Pancreas (tissue), 10 donors: ENCODE data around the gene CYP39A1. TPM values are rescaled to one million over a fixed set of nuclear protein-coding genes. Genes with fewer than 3 reads are reported as not detected.

Experiments
- ATAC-seq, 4 donors: fragments of 200-7000 bp; cut with Tn5 transposase; one replicate each; pipeline versions ENCODE4 v1.8.0 to v1.9.1; 2020; ENCODE audit warnings: mild to moderate bottlenecking in 4 of 4, moderate library complexity in 4 of 4
- DNase-seq, 6 donors: peaks; one replicate each; pipeline ENCODE4 v3.0.0-alpha.2; 2020
- FAIRE-seq: peaks from 2 replicates; lab custom pipeline; 2012; peaks lifted over from hg19 to GRCh38; lab: Jason Lieb, UNC
- H3K27ac ChIP-seq, 4 donors: fragments of 200-600 bp; sonication (generic); 1 replicate in 3 of 4; 2 replicates in 1 of 4; pipeline versions ENCODE4 v1.5.0 to v1.8.0; 2020
- H3K27me3 ChIP-seq, 4 donors: fragments of 200-600 bp; one replicate each; pipeline ENCODE4 v1.8.0; 2021
- H3K36me3 ChIP-seq, 3 donors: fragments of 200-600 bp; sonication (generic) in 1 of 3; one replicate each; pipeline versions ENCODE4 v1.5.0 to v1.8.0; 2020 to 2021
- H3K4me1 ChIP-seq, 3 donors: fragments of 200-600 bp; one replicate each; pipeline ENCODE4 v1.8.0; 2021
- H3K4me3 ChIP-seq, 4 donors: fragments of 200-600 bp; sonication (generic) in 2 of 4; one replicate each; pipeline versions ENCODE4 v1.5.0 to v1.8.0; 2020 to 2021
- H3K9me3 ChIP-seq, 4 donors: fragments of 200-600 bp; one replicate each; pipeline ENCODE4 v1.8.0; 2021
- WGBS, 2 donors: extraction: QIAGEN DNeasy Blood & Tissue Kit; methylation state at CpG; one replicate each; pipeline ENCODE4 v1.1.7; 2013; 5-methylcytosine and 5-hydroxymethylcytosine counted together
- intact Hi-C, 3 donors: fragments of 100-400 bp; cut with DNase I; formaldehyde crosslinking; loops; one replicate each; pipeline versions ENCODE4 v1.11.1 to v1.14.2; 2022
- polyA plus RNA-seq, 2 donors: library from polyadenylated mRNA; stranded (reverse); fragments of 200-250 nt; gene quantifications; one replicate each; pipeline ENCODE4 v1.2.3, GENCODE V29; 2013
- total RNA-seq, 6 donors: library from RNA; stranded (reverse); fragmentation: NEBNext Ultra II Directional in 4 of 6; extraction: Animal tissue kit (Norgen Biotek cat#: 25700) in 4 of 6; gene quantifications; one replicate each; pipeline versions ENCODE4 v1.2.1 to v1.2.4, GENCODE V29; 2021 to 2023
- TF ChIP-seq, protein P1 (sequence below), 4 donors: fragments of 200-600 bp; sonication (generic) in 3 of 4; IDR thresholded peaks; one replicate each; pipeline versions ENCODE4 v1.5.0 to v1.8.0; 2021; ENCODE audit warnings: antibody characterized with exemption in 4 of 4
- donor health status: healthy with polysubstance abuse.
- donor health status: DM: no; HTN: no; CAD: no; lungs with moderate emphysema.
- donor health status: DM: no; HTN: no; CAD: no.
- donor health status: control.
- donor health status: control.
- donor health status: Bipolar disorder and iron deficiency.
- donor health status: DM: yes; HTN: yes; CAD: no.
- donor health status: DM: no; HTN: no; CAD: no.
- donor health status: DM: no; HTN: no; CAD: no.
- donor health status: DM: yes; HTN: yes; CAD: no.

Gene CYP39A1
- total and polyA plus RNA-seq, 8 donors = 1.3 to 7.8 (median 3.4) TPM

DNA sequence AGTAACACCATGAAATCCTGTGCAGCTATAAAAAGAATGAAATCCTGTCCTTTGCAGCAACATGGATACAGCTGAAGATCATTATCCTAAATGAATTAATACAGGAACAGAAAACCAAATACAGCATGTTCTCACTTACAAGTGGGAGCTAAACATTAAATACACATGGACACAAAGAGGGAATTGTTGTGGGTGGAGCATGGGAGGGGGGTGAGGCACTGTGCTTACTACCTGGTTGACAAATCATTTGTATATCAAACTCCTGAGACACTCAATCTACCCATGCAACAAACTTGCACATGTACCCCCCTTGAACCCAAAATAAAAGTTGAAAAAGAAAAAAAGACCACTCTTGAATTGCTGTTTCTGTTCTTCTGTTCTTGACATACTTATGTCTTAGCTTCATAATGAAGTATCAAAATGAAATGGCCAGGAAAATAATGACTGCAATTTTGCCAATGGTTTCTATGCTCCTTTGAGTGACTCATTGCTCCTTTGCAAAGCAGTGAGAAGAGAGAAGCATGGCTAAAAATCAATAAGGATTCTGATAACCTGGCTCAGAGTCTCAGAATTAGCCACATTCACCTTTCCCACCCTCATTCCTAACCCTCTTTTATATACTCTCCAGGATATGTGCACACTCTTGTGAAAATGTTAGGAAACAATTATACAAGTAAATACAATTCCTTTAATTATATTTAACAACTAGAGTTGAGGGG lies 71.0 kb downstream of the CYP39A1 start:
- Histone ChIP-seq H3K27ac (no peak overlapping the region), H3K4me3 (no peak overlapping the region), H3K36me3 (no peaks in the 10 kb centered on the region), H3K4me1 (peaks cover 0 to 3% (median 0%) of the 10 kb centered on the region in 3 donors), H3K9me3 (no peaks in the 10 kb centered on the region), H3K27me3 (no peaks in the 10 kb centered on the region)
- FAIRE-seq = no peak
- TF ChIP-seq, protein P1, sequence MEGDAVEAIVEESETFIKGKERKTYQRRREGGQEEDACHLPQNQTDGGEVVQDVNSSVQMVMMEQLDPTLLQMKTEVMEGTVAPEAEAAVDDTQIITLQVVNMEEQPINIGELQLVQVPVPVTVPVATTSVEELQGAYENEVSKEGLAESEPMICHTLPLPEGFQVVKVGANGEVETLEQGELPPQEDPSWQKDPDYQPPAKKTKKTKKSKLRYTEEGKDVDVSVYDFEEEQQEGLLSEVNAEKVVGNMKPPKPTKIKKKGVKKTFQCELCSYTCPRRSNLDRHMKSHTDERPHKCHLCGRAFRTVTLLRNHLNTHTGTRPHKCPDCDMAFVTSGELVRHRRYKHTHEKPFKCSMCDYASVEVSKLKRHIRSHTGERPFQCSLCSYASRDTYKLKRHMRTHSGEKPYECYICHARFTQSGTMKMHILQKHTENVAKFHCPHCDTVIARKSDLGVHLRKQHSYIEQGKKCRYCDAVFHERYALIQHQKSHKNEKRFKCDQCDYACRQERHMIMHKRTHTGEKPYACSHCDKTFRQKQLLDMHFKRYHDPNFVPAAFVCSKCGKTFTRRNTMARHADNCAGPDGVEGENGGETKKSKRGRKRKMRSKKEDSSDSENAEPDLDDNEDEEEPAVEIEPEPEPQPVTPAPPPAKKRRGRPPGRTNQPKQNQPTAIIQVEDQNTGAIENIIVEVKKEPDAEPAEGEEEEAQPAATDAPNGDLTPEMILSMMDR (IDR thresholded peaks at IDR 0.05) = no peak
- intact Hi-C loops = no loop called here
- DNase-seq = peak in 1 of 6 donors; percentile 15
- ATAC-seq = peak; percentile 52 to 63 (median 58)

DNA sequence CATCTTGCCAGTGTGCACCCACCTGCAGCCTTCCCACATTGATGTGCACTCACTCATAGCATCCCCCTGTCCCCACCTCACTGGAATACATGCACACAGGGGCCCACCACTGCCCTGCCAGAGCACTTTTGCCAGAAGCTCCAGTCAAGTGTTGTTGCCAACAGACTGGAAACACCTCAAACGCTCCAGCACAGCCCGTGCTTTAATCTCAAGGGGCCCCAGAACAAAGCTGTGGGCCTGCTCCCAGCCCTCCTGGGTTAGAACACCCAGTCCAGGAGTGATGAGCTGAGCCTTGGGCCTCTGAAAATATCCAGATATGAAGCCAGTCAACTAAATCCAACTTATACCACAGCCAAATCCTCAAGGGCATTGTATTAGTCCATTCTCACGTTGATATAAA lies 77.1 kb downstream of the CYP39A1 start:
- no peak overlapping the region for H3K27ac ChIP-seq
- TF ChIP-seq, protein P1 (IDR thresholded peaks at IDR 0.05) = no peak
- no peaks in the 10 kb centered on the region for H3K27me3 ChIP-seq
- no peaks in the 10 kb centered on the region for H3K36me3 ChIP-seq
- H3K4me1 ChIP-seq = no peaks in the 10 kb centered on the region
- no peak overlapping the region for H3K4me3 ChIP-seq
- DNase-seq = no peak
- WGBS, 2 donors = 92 to 94% methylated on average over 3 of the region's 3 CpGs
- ATAC-seq = no peak
- FAIRE-seq = no peak
- H3K9me3 ChIP-seq = no peaks in the 10 kb centered on the region
- intact Hi-C loops = no loop called here

DNA sequence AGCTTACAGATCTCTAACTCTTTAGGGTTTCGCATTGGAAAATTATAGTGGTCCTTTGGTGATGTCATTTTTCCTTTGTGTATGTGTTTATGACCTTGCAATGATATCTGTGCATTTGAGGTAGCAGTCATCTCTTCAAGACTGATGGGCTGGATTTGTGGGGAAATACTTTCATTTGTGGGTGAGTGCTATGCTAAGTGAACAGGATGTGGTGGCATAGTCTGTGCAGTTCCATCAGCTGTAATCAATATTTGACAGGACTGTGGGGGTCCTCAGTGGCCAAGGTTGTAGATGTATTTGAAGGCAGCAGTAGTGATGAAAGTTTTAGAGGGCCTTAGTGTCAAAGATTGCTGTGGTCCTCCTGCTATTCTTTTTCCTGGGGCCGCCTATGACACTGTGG lies 79.5 kb downstream of the CYP39A1 start:
- intact Hi-C loops = no loop called here
- TF ChIP-seq, protein P1 (IDR thresholded peaks at IDR 0.05) = no peak
- Histone ChIP-seq H3K4me3 (no peak overlapping the region), H3K36me3 (no peaks in the 10 kb centered on the region), H3K27ac (no peak overlapping the region), H3K27me3 (no peaks in the 10 kb centered on the region), H3K9me3 (no peaks in the 10 kb centered on the region), H3K4me1 (no peaks in the 10 kb centered on the region)
- no peak for FAIRE-seq
- DNase-seq = no peak
- WGBS, 2 donors = 47% methylated on average over 2 of the region's 2 CpGs
- ATAC-seq = no peak

DNA sequence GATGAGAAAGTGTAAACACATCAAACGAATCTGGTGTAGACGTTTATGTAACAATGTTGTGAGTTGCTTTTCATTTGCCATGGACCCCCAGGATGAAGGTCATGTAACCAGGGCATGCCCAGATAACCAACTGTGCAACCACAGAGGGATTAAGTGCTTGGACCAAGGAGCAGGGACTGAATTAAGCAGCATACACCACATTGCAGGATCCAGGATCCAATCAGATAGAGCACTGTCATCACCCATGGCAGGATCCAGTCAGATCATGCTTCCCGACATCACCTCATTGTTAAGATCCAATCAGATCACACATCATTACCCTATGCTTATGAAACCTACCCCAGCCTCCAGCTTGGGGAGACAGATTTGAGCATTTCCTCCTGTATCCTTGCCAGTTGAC lies 87.1 kb downstream of the CYP39A1 start:
- H3K36me3 ChIP-seq = no peaks in the 10 kb centered on the region
- no peak for ATAC-seq
- no peak overlapping the region for H3K27ac ChIP-seq
- TF ChIP-seq, protein P1 (IDR thresholded peaks at IDR 0.05) = no peak
- no peaks in the 10 kb centered on the region for H3K9me3 ChIP-seq
- no peak for FAIRE-seq
- no peak for DNase-seq
- H3K4me1 ChIP-seq = no peaks in the 10 kb centered on the region
- intact Hi-C loops = no loop called here
- 72% methylated on average over 3 of the region's 3 CpGs for WGBS, 2 donors
- H3K4me3 ChIP-seq = no peak overlapping the region
- H3K27me3 ChIP-seq = no peaks in the 10 kb centered on the region

DNA sequence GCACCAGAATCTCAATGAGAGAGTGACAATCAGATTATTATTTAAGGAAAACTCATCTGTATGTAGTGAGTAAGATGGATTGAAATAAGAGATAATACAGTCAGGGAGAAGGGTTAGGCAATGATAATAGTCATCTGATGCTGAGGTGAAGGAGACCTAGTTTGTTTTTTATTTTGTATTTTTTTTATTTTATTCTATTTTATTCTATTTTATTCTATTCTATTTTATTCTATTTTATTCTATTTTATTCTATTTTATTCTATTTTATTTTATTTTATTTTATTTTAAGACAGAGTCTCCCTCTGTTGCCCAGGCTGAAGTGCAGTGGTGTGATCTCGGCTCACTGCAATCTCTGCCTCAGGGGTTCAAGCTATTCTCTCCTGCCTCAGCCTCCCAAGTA lies 88.7 kb downstream of the CYP39A1 start:
- Histone ChIP-seq H3K4me1 (no peaks in the 10 kb centered on the region), H3K27me3 (no peaks in the 10 kb centered on the region), H3K36me3 (no peaks in the 10 kb centered on the region), H3K27ac (no peak overlapping the region), H3K4me3 (no peak overlapping the region), H3K9me3 (no peaks in the 10 kb centered on the region)
- 98 to 100% methylated on average over 1 of the region's 1 CpG for WGBS, 2 donors
- no peak for FAIRE-seq
- no peak for ATAC-seq
- no peak for DNase-seq
- TF ChIP-seq, protein P1 (IDR thresholded peaks at IDR 0.05) = no peak
- intact Hi-C loops = no loop called here
